NCI-H2029 (cell line): ENCODE results near the gene POLG.
"Not testable (repeated sequence)": the region's sequence is repeated elsewhere in the genome, so short reads cannot be mapped to it uniquely, and the experiment has no call there.

Experiments used
- DNase-seq: peaks from one replicate; lab custom pipeline; 2025; lab: John Stamatoyannopoulos, UW

Gene POLG

DNA sequence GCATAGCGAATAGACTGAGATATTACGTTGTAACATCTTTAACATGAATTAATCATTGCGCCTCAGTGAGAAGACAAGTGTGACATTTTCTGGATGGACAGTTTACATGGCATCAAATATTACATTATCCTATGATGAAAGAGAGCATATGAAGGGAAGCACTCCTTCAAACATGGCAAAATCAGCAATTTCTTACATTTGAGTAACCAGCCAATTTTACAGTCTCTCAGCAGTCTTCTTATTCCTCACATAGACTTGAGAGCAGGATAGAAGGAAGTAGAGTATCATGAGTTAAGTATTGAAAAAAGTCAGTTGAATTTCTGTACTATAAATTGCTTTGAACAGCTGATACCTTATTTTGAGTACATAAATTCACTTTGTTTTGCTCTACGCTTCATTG, 52.0 kb downstream of the POLG start:
- DNase-seq, result no peak

DNA sequence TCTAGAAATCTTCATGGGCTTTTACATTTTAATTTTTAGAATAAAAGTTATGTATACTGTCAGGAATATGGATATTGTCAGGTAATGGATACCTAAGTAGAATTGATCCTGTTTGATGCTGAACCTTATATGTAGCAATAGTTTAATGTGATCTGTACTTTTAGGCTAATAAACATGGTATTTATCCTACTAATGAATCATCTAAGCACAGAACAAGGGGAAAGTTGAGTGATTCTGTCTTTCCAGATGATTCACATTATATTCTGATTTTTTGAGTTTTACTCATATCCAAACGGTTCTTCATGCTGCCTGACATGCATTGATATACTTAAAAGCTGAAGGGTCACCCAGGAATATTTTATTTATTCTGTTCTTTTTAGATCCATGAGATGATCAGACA, 56.3 kb downstream of the POLG start:
- no peak for DNase-seq

DNA sequence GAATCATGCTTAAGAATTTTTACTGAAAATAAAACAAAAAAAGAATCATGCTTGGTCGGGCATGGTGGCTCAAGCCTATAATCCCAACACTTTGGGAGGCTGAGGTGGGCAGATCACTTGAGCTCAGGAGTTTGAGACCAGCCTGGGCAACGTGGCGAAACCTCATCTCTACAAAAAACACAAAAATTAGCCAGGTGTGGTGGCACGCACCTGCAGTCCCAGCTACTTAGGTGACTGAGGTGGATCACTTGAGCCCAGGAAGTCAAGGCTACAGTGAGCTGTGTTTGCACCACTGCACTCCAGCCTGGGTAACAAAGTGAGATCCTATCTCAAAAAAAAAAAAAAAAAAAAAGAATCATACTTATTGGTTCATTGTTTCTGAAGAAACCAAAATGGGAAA, 57.3 kb downstream of the POLG start:
- DNase-seq, result not testable (repeated sequence)
